ENCODE results near the gene HKDC1.
A peak's percentile ranks its signal among the peaks of the same experiment; 100 is the strongest.

The HKDC1 gene

GRCh38 chr10:69216577-69217118 is 3.5 kb upstream of the HKDC1 start:
- DNase-seq, result no peak

DNA sequence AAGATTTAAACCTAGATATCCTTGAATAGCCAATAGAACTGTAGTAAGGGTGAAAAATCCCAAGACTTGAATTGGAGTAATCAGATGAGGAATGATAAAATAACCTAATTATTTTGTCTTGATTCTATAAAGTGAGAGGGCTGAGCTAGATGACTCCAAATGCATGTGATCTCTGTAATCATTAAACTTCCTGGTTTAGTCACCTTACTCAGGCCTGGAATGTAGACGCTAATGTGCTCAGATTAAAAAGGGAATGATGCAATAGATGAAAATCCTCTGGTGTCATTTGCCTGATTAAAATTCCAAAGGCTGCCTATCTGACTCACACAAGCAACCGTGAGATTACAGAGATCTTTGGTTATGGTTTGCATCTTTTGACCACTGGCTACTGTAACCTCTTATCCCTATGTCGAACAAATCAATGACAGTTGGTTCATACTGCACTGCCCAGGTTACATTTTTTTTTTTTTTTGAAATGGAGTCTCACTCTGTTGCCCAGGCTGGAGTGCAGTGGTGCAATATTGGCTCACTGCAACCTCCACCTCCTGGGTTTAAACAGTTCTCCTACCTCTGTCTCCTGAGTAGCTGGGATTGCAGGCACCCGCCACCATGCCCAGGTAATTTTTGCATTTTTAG is 2.9 kb upstream of the HKDC1 start:
- no peak for DNase-seq

- no peak for DNase-seq
These were observed 1.3 kb upstream of the HKDC1 start for GRCh38 chr10:69218831-69219230.

GRCh38 chr10:69220507-69220906 is 375 bp downstream of the HKDC1 start:
- no peak for DNase-seq

GRCh38 chr10:69222157-69223027 is 2.3 kb downstream of the HKDC1 start:
- DNase-seq, result peak; percentile 51 to 73

DNA sequence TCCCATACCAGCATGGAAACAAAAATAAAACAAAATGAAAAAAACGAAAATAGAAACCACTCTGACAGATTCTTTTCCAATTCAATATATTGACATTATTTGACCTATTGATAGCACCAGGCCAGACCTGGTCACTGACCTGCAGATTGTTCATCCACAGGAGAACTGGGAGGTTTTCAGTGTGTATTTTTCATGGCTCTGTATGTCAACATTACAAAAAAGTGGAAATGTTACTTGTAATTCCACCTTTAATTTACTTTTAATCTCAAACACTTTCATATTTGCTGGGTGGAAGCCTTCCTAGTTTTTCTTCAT is 2.9 kb downstream of the HKDC1 start:
- no peak for DNase-seq

GRCh38 chr10:69224862-69225657 is 4.9 kb downstream of the HKDC1 start:
- no peak for DNase-seq

GRCh38 chr10:69225681-69226080 is 5.5 kb downstream of the HKDC1 start:
- DNase-seq, result no peak

DNA sequence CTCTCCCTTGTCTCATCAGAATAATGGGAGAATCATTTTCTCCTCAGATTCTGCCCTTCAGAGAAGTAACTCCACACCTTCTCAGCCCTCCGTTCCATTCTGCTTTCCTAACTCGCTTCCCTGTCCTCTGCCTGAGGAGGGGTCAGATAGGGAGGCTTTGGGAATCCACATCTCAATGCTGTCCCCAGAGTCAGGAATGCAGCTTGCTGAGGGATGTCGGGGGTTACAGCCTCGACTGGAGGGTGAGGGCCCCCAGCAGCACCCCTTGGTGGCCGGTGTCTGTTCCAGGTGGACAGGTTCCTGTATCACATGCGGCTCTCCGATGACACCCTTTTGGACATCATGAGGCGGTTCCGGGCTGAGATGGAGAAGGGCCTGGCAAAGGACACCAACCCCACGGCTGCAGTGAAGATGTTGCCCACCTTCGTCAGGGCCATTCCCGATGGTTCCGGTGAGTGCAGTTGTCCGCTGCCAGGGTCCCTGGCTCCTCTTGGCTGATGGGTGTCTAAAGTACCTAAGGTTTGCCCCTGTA is 6.9 kb downstream of the HKDC1 start:
- no peak for DNase-seq

- DNase-seq, result no peak
These were observed 8.0 kb downstream of the HKDC1 start for GRCh38 chr10:69228151-69228550.

GRCh38 chr10:69229616-69229916 is 9.4 kb downstream of the HKDC1 start:
- no peak for DNase-seq

GRCh38 chr10:69230128-69230527 is 10.0 kb downstream of the HKDC1 start:
- DNase-seq, result no peak

DNA sequence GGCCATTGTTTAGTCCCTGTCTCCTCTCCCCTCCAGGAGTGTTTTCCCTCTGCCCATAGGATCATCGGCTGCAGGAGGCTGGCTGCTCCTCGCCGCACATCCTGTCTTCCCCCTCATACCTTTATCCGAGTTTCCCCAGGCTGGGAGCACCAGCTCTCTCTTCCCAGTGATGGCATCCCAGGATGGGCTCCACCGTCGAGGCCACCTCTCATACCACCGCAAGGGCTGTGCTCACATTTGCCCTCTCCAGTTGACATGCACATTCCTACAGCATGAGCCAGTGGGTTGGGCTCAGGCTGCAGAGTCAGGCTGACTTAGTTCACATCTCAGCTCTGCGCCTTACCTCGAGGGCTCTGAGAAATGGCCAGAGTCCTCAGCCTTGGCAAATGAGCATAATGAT is 12.1 kb downstream of the HKDC1 start:
- no peak for DNase-seq

DNA sequence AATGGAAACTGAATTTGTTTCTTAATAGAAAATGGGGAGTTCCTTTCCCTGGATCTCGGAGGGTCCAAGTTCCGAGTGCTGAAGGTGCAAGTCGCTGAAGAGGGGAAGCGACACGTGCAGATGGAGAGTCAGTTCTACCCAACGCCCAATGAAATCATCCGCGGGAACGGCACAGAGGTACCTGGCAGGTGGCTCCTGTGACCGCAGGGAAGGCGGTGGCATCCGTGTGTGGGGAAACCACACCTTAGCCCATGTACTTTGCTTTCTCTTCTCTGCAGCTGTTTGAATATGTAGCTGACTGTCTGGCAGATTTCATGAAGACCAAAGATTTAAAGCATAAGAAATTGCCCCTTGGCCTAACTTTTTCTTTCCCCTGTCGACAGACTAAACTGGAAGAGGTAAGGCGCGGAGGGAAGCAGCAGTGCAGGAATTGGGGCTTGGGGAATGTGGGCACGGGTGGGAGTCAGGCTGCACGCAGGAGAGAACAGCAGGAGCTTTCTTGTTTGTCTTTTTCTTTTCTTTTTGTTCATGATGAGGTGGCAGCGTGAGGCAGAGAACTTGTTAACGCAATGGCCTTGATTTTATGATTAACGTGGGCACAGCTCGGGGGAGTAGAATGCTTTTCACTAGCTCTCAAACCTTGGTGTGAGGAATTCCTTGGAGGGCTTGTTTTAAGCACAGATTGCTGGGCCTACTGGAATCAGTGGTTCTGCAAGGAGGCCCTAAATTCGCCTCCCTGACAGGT is 12.8 kb downstream of the HKDC1 start:
- DNase-seq, result peak; percentile 33 to 62

GRCh38 chr10:69234447-69234846 is 14.3 kb downstream of the HKDC1 start:
- no peak for DNase-seq

GRCh38 chr10:69237528-69238159 is 17.5 kb downstream of the HKDC1 start:
- peak; percentile 79 to 86 for DNase-seq

DNA sequence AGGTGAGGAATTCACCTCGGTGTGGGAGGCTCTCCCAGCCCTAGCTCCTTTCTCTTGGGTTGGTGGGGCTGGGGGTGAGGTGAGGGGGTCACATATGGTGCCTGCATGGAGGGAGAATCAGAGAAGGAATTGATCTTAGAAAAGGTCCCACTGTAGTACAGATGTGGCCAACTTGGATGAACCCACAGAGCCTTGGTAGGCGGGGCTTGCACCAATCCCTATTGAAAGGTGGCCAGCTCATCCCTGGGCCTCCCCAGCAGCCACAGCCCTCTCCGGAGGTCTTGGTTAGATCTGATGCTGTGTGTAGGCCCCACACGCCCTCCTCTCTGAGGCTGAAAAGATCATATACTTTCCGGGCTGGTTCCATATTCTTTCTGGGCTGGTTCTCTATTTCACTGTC is 19.0 kb downstream of the HKDC1 start:
- DNase-seq, result no peak

DNA sequence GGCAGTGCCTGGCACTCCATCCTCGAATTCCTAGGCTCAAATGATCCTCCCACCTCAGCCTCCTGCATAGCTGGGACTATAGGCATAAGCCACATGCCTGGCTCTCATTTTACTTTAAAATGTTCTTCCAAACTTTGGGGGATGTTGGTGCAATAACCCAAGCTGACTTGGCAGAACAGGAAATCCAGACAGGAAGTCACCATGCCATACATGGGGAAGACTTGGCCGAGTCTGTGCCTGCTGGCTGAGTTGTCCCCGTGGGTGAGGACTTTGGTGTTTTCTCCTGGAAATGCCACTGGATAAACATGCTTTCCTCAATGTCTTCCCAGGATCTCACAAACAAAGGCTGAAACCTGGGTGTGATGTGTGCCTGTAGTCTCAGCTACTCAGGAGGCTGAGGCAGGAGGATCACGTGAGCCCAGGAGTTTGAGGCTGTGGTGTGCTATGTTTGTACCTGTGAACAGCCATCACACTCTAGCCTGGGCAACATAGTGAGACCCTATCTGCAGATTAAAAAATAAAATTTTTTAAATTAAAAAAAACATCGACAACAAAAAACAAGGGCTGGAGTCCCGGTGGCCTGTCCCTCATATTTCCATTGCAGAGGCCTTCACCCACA is 19.8 kb downstream of the HKDC1 start:
- DNase-seq, result no peak

- no peak for DNase-seq
These were observed 20.3 kb downstream of the HKDC1 start for GRCh38 chr10:69240455-69240854.

DNA sequence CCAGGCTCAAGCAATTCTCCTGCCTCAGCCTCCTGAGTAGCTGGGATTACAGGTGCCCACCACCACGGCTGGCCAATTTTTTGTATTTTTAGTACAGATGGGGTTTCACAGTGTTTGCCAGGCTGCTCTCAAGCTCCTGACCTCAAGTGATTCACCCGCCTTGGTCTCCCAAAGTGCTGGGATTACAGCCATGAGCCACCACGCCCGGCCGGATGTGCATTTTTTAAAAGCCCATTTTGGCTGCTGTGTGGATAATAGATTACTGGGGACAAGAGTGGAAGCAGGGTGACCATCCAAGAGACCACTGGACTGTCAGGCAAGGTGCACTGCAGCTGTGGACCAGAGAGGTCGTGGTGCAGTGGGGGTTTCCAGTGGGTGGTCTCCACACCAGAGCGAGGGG is 21.4 kb downstream of the HKDC1 start:
- no peak for DNase-seq

- no peak for DNase-seq
These were observed 22.1 kb downstream of the HKDC1 start for GRCh38 chr10:69242040-69242851.
